Smooth muscle cell (in vitro differentiated cells): ENCODE measurements around the gene NUP155. TPM values are rescaled to one million over a fixed set of nuclear protein-coding genes. Genes with fewer than 3 reads are reported as not detected.
A peak's percentile ranks its signal among the peaks of the same experiment; 100 is the strongest.

ENCODE experiments used
- DNase-seq: peaks from one replicate; lab custom pipeline; 2025; ENCODE audit not compliant: unreplicated experiment; lab: John Stamatoyannopoulos, UW
- H2AFZ ChIP-seq: fragments of 200-600 bp; sonication (generic); 2 replicates; pipeline ENCODE4 v1.6.0; 2016; ENCODE audit warnings: antibody characterized with exemption, low read depth, mild to moderate bottlenecking
- H3F3A ChIP-seq: fragments of 200-600 bp; sonication (generic); 2 replicates; pipeline ENCODE4 v1.6.0; 2017; ENCODE audit warnings: antibody characterized with exemption, low read depth
- H3K27ac ChIP-seq: fragments of 200-600 bp; sonication (generic); 2 replicates; pipeline ENCODE4 v1.5.1; 2016; ENCODE audit warnings: low read depth, mild to moderate bottlenecking
- H3K27me3 ChIP-seq: fragments of 200-600 bp; sonication (generic); 2 replicates; pipeline ENCODE4 v1.6.1; 2016; ENCODE audit warnings: low read depth, mild to moderate bottlenecking
- H3K36me3 ChIP-seq: fragments of 200-600 bp; sonication (generic); 2 replicates; pipeline ENCODE4 v1.5.1; 2016; ENCODE audit warnings: low read depth
- H3K4me1 ChIP-seq: fragments of 200-600 bp; sonication (generic); 2 replicates; pipeline ENCODE4 v1.5.1; 2016; ENCODE audit warnings: low read depth
- H3K4me2 ChIP-seq: fragments of 200-600 bp; sonication (generic); 2 replicates; pipeline ENCODE4 v1.6.0; 2016; ENCODE audit warnings: mild to moderate bottlenecking
- H3K4me3 ChIP-seq: fragments of 200-600 bp; sonication (generic); 2 replicates; pipeline ENCODE4 v1.5.1; 2016; ENCODE audit warnings: mild to moderate bottlenecking
- H3K79me2 ChIP-seq: fragments of 200-600 bp; sonication (generic); 2 replicates; pipeline ENCODE4 v1.6.0; 2016; ENCODE audit warnings: low read depth, mild to moderate bottlenecking
- H3K9ac ChIP-seq: fragments of 200-600 bp; sonication (generic); 2 replicates; pipeline ENCODE4 v1.6.0; 2016; ENCODE audit warnings: low read depth
- H3K9me3 ChIP-seq: fragments of 200-600 bp; sonication (generic); replicated peaks from 2 replicates; pipeline ENCODE4 v1.5.1; 2016; ENCODE audit warnings: low read depth
- H4K20me1 ChIP-seq: fragments of 200-600 bp; sonication (generic); 2 replicates; pipeline ENCODE4 v1.6.0; 2016; ENCODE audit warnings: low read depth
- WGBS: methylation state at CpG from one replicate; pipeline ENCODE4 v1.1.7; 2016; ENCODE audit warnings: low lambda C conversion rate; 5-methylcytosine and 5-hydroxymethylcytosine counted together
- polyA plus RNA-seq: library from polyadenylated mRNA; unstranded; fragments of >200 nt; fragmentation: Nextera tagmentation; extraction: Ambion mirVana; gene quantifications from 2 replicates; pipeline ENCODE4 v1.2.1, GENCODE V29; 2016
- total RNA-seq: library from RNA; depleted of rRNA; stranded (reverse); fragments of >200 nt; gene quantifications from 2 replicates; pipeline ENCODE4 v1.2.3, GENCODE V29; 2014
- TF ChIP-seq, protein P1 (sequence below): fragments of 200-600 bp; sonication (generic); IDR thresholded peaks from 2 replicates; pipeline ENCODE4 v1.5.1; 2017; ENCODE audit warnings: borderline replicate concordance, mild to moderate bottlenecking, antibody characterized with exemption; ENCODE audit not compliant: insufficient read depth, poor library complexity, severe bottlenecking

NUP155 gene
- total and polyA plus RNA-seq, 2 experiments from 2014 or later: 12.3 to 31.4 TPM

DNA sequence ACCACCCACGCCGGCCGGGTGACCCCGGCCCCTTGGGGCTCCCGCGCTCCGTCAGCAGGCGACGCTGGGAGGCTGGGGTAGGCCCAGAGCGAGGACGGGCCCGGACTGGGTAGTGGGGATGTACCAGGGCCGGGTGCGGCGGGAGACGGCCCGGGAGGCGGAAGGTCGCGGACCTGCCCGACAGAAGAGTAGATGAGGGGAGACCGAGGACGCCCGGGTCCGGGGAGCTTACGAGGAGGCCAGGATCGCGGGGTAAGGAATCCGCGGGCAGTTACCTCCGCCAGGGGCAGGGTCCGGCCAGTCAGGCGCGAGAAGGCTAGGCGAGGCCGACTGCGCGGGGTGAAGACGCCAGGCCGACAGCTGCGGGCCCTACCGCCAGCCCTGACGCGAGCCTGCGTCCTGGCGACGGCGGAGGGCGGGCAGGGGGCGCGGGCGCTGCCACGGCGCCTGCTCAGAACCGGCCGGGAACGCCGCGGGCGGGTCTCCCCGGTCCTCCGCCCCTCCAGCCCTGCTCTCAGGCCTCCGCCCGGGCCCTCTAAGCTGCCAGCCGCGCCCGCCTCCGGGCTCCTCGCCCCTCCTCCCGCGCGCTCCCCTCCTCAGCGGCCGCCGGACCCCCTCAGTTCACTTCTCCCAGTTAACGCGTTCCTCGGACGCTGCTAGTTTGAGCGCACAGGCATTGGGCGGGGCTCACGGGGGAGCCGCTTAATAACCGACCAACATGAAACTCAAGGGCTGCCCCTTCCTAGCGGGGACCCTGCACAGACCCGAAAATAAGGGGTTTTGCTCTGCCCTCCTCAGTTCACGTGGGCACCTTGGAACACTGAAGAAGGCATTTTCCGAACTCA, 121.7 kb downstream of the NUP155 start, which contains the start of gene CPLANE1:
TSS of gene CPLANE1 (minus strand) at position 407 of the 845 bp plus-strand sequence. CDS start 1,678 bp downstream, outside the sequence.
- H3F3A ChIP-seq: no peaks in the 10 kb centered on the region
- peak within 1 kb of the TSS; percentile 82 for H2AFZ ChIP-seq
- H3K79me2 ChIP-seq: peaks cover 29% of the 10 kb centered on the region
- DNase-seq: peak; percentile 84
- peaks cover 6% of the 10 kb centered on the region for H3K4me1 ChIP-seq
- H3K36me3 ChIP-seq: no peaks in the 10 kb centered on the region
- peak within 1 kb of the TSS; percentile 82 for H3K27ac ChIP-seq
- peak within 1 kb of the TSS; percentile 76 for H3K4me3 ChIP-seq
- no peaks in the 10 kb centered on the region for H3K9me3 ChIP-seq
- TF ChIP-seq, protein P1, sequence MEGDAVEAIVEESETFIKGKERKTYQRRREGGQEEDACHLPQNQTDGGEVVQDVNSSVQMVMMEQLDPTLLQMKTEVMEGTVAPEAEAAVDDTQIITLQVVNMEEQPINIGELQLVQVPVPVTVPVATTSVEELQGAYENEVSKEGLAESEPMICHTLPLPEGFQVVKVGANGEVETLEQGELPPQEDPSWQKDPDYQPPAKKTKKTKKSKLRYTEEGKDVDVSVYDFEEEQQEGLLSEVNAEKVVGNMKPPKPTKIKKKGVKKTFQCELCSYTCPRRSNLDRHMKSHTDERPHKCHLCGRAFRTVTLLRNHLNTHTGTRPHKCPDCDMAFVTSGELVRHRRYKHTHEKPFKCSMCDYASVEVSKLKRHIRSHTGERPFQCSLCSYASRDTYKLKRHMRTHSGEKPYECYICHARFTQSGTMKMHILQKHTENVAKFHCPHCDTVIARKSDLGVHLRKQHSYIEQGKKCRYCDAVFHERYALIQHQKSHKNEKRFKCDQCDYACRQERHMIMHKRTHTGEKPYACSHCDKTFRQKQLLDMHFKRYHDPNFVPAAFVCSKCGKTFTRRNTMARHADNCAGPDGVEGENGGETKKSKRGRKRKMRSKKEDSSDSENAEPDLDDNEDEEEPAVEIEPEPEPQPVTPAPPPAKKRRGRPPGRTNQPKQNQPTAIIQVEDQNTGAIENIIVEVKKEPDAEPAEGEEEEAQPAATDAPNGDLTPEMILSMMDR: no peak
- WGBS: 3% methylated on average over 44 of the region's 88 CpGs
- no peaks in the 10 kb centered on the region for H3K27me3 ChIP-seq
- peak within 1 kb of the TSS; percentile 95 for H3K4me2 ChIP-seq
- H3K9ac ChIP-seq: peak within 1 kb of the TSS; percentile 89
- H4K20me1 ChIP-seq: no peaks in the 10 kb centered on the region

DNA sequence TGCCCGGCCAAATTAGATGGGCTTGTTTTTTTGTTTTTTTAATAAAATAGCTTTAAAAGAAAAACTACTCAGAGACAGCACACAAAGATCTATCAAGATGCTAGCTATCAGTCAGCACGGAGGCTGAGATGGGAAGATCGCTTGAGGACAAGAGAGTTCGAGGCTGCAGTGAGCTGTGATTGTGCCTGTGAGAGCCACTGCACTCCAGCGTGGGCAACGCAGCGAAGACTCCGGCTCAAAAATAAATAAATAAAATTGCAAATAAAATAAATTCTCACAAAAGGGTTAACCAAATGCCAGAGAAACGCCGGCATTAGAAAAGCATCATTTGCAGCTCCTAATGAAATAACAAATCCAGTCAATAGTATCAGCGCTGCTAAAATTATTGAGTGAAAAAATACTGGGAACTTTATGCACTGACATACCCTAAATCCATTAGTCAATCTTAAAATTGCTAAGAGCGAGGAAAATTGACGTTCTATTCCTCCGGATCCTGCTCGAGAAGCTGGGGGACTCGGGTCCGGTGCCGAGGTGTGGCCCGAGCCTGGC, 122.4 kb downstream of the NUP155 start:
- Histone ChIP-seq H3K27me3 (no peaks in the 10 kb centered on the region), H3K4me1 (peaks cover 6% of the 10 kb centered on the region), H3K4me3 (peak overlapping the region; percentile 76), H3K79me2 (peaks cover 29% of the 10 kb centered on the region), H3K4me2 (peak overlapping the region; percentile 95), H3K9ac (peak overlapping the region; percentile 89), H3K9me3 (no peaks in the 10 kb centered on the region), H4K20me1 (no peaks in the 10 kb centered on the region), H3K27ac (peak overlapping the region; percentile 82), H2AFZ (peak overlapping the region; percentile 82), H3K36me3 (no peaks in the 10 kb centered on the region), H3F3A (no peaks in the 10 kb centered on the region)
- WGBS: 10% methylated on average over 19 of the region's 19 CpGs
- no peak for DNase-seq
- TF ChIP-seq, protein P1: no peak

DNA sequence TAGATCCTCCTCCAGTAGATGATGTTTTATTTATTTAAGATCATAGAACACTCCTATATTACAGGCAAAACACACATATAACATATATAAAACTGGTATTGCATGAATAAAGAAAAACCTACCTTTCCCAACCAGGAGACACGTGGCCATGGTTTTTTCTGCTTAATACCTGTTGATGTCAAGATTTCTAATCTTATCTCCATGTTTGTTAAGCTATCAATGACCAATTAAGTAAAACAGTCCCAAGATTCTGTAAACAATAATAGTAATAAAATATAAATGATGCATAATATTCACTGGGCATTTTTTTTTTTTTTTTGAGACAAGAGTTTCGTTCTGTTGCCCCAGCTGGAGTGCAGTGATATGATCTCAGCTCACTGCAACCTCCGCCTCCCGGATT, 123.4 kb downstream of the NUP155 start:
- no peaks in the 10 kb centered on the region for H3K9me3 ChIP-seq
- H3K27me3 ChIP-seq: no peaks in the 10 kb centered on the region
- no peaks in the 10 kb centered on the region for H4K20me1 ChIP-seq
- H3K79me2 ChIP-seq: peaks cover 32% of the 10 kb centered on the region
- H3K27ac ChIP-seq: no peak overlapping the region
- no peak for DNase-seq
- no peak overlapping the region for H3K9ac ChIP-seq
- H3F3A ChIP-seq: no peaks in the 10 kb centered on the region
- peak overlapping the region; percentile 95 for H3K4me2 ChIP-seq
- TF ChIP-seq, protein P1: no peak
- H3K4me3 ChIP-seq: peak overlapping the region; percentile 76
- no peaks in the 10 kb centered on the region for H3K36me3 ChIP-seq
- 96% methylated on average over 4 of the region's 4 CpGs for WGBS
- H3K4me1 ChIP-seq: peaks cover 6% of the 10 kb centered on the region
- no peak overlapping the region for H2AFZ ChIP-seq
